Left cardiac atrium (tissue), 4 donors: ENCODE measurements around the gene HORMAD1. TPM values are rescaled to one million over a fixed set of nuclear protein-coding genes. Genes with fewer than 3 reads are reported as not detected.

Source experiments
- ATAC-seq, 2 donors: fragments of 200-7000 bp; cut with Tn5 transposase; one replicate each; pipeline ENCODE4 v1.9.1; 2020; ENCODE audit warnings: mild to moderate bottlenecking in 2 of 2, moderate library complexity in 2 of 2
- DNase-seq: peaks from one replicate; pipeline ENCODE4 v3.0.0-alpha.2; 2020
- intact Hi-C, 2 donors: fragments of 100-400 bp; cut with DNase I; formaldehyde crosslinking; loops; one replicate each; pipeline versions ENCODE4 v1.14.1 to v1.15.1; 2022 to 2023
- total RNA-seq, 2 donors: library from RNA; stranded (reverse); fragmentation: NEBNext Ultra II Directional; extraction: Animal tissue kit (Norgen Biotek cat#: 25700); gene quantifications; one replicate each; pipeline ENCODE4 v1.2.1, GENCODE V29; 2021
- donor health status: DM: no; HTN: yes; CAD: no.
- donor health status: DM: no; HTN: yes; CAD: no; lungs with severe emphysema.
- donor health status: DM: yes; HTN: yes; CAD: no.
- donor health status: Dilated cardiomyopathy.

Gene HORMAD1
- total RNA-seq, 2 donors from 2014 or later: 0.29 to 0.60 TPM

DNA sequence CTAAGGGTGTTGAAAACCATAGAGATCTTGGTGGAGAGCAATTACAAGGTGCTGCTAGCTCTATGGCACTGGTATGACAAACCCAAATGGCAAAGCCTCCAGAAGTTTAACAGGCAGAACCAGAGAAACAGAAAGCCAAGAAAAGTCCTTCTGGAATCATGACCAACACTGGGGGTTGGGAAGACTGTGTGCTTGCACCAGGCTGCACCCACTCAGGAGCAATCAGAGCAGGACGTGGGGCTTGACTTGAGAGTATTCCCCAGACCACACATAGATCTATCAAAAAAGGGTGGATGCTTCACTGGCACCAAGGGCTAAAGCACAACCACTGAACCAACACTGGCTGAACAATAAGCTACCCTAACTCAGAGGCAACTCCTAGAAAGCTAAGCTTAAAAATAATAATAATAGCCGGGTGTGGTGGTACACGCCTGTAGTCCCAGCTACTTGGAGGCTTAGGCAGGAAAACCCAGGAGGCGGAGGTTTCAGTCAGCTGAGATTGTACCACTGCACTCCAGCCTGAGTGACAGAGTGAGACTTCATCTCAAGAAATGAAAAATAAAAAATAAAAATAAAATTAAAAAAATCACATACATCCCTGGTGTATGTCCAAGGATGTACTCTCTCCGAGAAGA is 71.1 kb downstream of the HORMAD1 start:
- DNase-seq (no peak), ATAC-seq (no peak)
- intact Hi-C loops: no loop called here

Other genes with a start within 250 kb of the HORMAD1 start
- gene TARS2, start 233.5 kb downstream of the HORMAD1 start, total RNA-seq: 10 to 100 TPM; 16.3 to 18.5 TPM
- gene ECM1, start 212.8 kb downstream of the HORMAD1 start, total RNA-seq: 10 to 100 TPM; 40.6 to 42.2 TPM
- gene FALEC, start 205.1 kb downstream of the HORMAD1 start, total RNA-seq: not detected
- gene ADAMTSL4, start 171.5 kb downstream of the HORMAD1 start, total RNA-seq: 10 to 100 TPM; 31.5 to 62.5 TPM
- gene MCL1, start 141.3 kb downstream of the HORMAD1 start, total RNA-seq: 100 to 1,000 TPM; 103 to 146 TPM
- 100 to 1,000 TPM; 115 to 125 TPM for gene ENSA, start 91.3 kb downstream of the HORMAD1 start, total RNA-seq
- 10 to 100 TPM; 14.3 to 16.0 TPM for gene GOLPH3L, start 23.7 kb downstream of the HORMAD1 start, total RNA-seq
- 10 to 100 TPM; 42.2 to 77.4 TPM for gene CTSS, start 44.9 kb upstream of the HORMAD1 start, total RNA-seq
- 10 to 100 TPM; 17.5 to 18.4 TPM for gene CTSK, start 87.4 kb upstream of the HORMAD1 start, total RNA-seq
- 10 to 100 TPM; 31.9 to 32.5 TPM for gene ARNT, start 155.7 kb upstream of the HORMAD1 start, total RNA-seq
- gene CTXND2, start 166.2 kb upstream of the HORMAD1 start, total RNA-seq: not detected
- gene SETDB1, start 205.5 kb upstream of the HORMAD1 start, total RNA-seq: 10 to 100 TPM; 16.3 to 19.9 TPM